ENCODE data around the gene MYO19. TPM values are rescaled to one million over a fixed set of nuclear protein-coding genes. Genes with fewer than 3 reads are reported as not detected.
"Not testable (repeated sequence)": the region's sequence is repeated elsewhere in the genome, so short reads cannot be mapped to it uniquely, and the experiment has no call there.

Gene MYO19
- total RNA-seq, 1 experiment from 2014 or later: 144 TPM

GRCh38 chr17:36509272-36509985, 25.2 kb downstream of the MYO19 start:
- DNase-seq: no peak
- Histone ChIP-seq H3K9me3 (ENCODE audit: control insufficient read depth, low read depth, low read length) (no peaks in the 10 kb centered on the region), H4K5ac (ENCODE audit: insufficient read length, low read depth, low read length) (no peak overlapping the region), H3K27ac (ENCODE audit: insufficient read length, low read depth, low read length) (no peak overlapping the region), H3K9ac (ENCODE audit: extremely low read depth, insufficient read length, low read length) (no peak overlapping the region), H4K91ac (ENCODE audit: insufficient read length, low read depth, low read length) (no peak overlapping the region), H3T11ph (ENCODE audit: low read length) (no peak overlapping the region), H3K4me2 (ENCODE audit: insufficient read depth, insufficient read length, low read length) (no peak overlapping the region), H2BK20ac (ENCODE audit: low read depth, low read length, poor library complexity, severe bottlenecking) (no peak overlapping the region), H2BK15ac (ENCODE audit: low read depth, low read length) (no peak overlapping the region), H2AK5ac (ENCODE audit: insufficient read length, low read length) (no peak overlapping the region), H3K79me2 (ENCODE audit: insufficient read depth, low read length) (no peaks in the 10 kb centered on the region), H3K27me3 (ENCODE audit: insufficient read depth, low read length) (no peaks in the 10 kb centered on the region), H3K4ac (ENCODE audit: low read depth, low read length) (no peak overlapping the region), H3K23me2 (ENCODE audit: insufficient read length, low read depth, low read length, poor library complexity, severe bottlenecking) (no peaks in the 10 kb centered on the region), H2AFZ (ENCODE audit: low read length) (no peak overlapping the region), H2BK12ac (ENCODE audit: insufficient read length, low read depth, low read length) (no peak overlapping the region), H3K18ac (ENCODE audit: insufficient read length, low read depth, low read length) (no peak overlapping the region), H4K20me1 (ENCODE audit: control insufficient read depth, insufficient read depth, insufficient read length) (no peaks in the 10 kb centered on the region), H3K14ac (ENCODE audit: insufficient read depth, low read length) (no peak overlapping the region), H2BK120ac (ENCODE audit: low read depth, low read length, poor library complexity, severe bottlenecking) (no peak overlapping the region), H3K23ac (ENCODE audit: insufficient read length, low read depth, low read length) (no peak overlapping the region), H3K4me1 (ENCODE audit: insufficient read depth, low read length) (no peaks in the 10 kb centered on the region), H4K8ac (replicated peaks; ENCODE audit: insufficient read length, low read depth, low read length) (no peak overlapping the region), H3K56ac (ENCODE audit: insufficient read length, low read depth, low read length) (no peak overlapping the region), H3K79me1 (ENCODE audit: insufficient read depth, low read depth, low read length, poor library complexity, severe bottlenecking) (no peaks in the 10 kb centered on the region), H2BK5ac (ENCODE audit: insufficient read length, low read length) (no peak overlapping the region)
- TF ChIP-seq CTCF (conservative IDR thresholded peaks at IDR 0.05): no peak
- H3K9me3 Mint-ChIP-seq: no peaks in the 10 kb centered on the region
- H3K4me1 Mint-ChIP-seq: no peaks in the 10 kb centered on the region
- WGBS (ENCODE audit: extremely low coverage, insufficient read length, low lambda C conversion rate): no CpG with 5 or more reads among the region's 9 CpGs
- no peak overlapping the region for H3K27ac Mint-ChIP-seq
- no peak overlapping the region for H3K4me3 Mint-ChIP-seq
- peaks cover 42 to 97% (median 91%) of the 10 kb centered on the region in 3 experiments for H3K36me3 Mint-ChIP-seq (ENCODE audit: insufficient read depth in 1 of 3, low read depth in 3 of 3)
- H3K27me3 Mint-ChIP-seq (ENCODE audit: low read depth): no peaks in the 10 kb centered on the region; the same call in 1 of the 2 replicates

- not testable (repeated sequence) for H3K9me3 Mint-ChIP-seq; H2AK5ac ChIP-seq (ENCODE audit: insufficient read length, low read length); H4K5ac ChIP-seq (ENCODE audit: insufficient read length, low read depth, low read length); H3K4me3 Mint-ChIP-seq; DNase-seq; H2BK20ac ChIP-seq (ENCODE audit: low read depth, low read length, poor library complexity, severe bottlenecking); H4K20me1 ChIP-seq (ENCODE audit: control insufficient read depth, insufficient read depth, insufficient read length); H3K9me3 ChIP-seq (ENCODE audit: control insufficient read depth, low read depth, low read length); H4K91ac ChIP-seq (ENCODE audit: insufficient read length, low read depth, low read length); H2BK12ac ChIP-seq (ENCODE audit: insufficient read length, low read depth, low read length); H3K56ac ChIP-seq (ENCODE audit: insufficient read length, low read depth, low read length); H3K9ac ChIP-seq (ENCODE audit: extremely low read depth, insufficient read length, low read length); H3K27ac ChIP-seq (ENCODE audit: insufficient read length, low read depth, low read length); H3K4ac ChIP-seq (ENCODE audit: low read depth, low read length); H2BK15ac ChIP-seq (ENCODE audit: low read depth, low read length); H3K27ac Mint-ChIP-seq; H3K23ac ChIP-seq (ENCODE audit: insufficient read length, low read depth, low read length); H3K27me3 Mint-ChIP-seq (ENCODE audit: low read depth); H3K4me2 ChIP-seq (ENCODE audit: insufficient read depth, insufficient read length, low read length); H3K4me1 Mint-ChIP-seq; H2BK5ac ChIP-seq (ENCODE audit: insufficient read length, low read length); H4K8ac ChIP-seq (replicated peaks; ENCODE audit: insufficient read length, low read depth, low read length); H2BK120ac ChIP-seq (ENCODE audit: low read depth, low read length, poor library complexity, severe bottlenecking); H3T11ph ChIP-seq (ENCODE audit: low read length); H2AFZ ChIP-seq (ENCODE audit: low read length); H3K79me1 ChIP-seq (ENCODE audit: insufficient read depth, low read depth, low read length, poor library complexity, severe bottlenecking); H3K14ac ChIP-seq (ENCODE audit: insufficient read depth, low read length); H3K27me3 ChIP-seq (ENCODE audit: insufficient read depth, low read length); H3K18ac ChIP-seq (ENCODE audit: insufficient read length, low read depth, low read length); H3K4me1 ChIP-seq (ENCODE audit: insufficient read depth, low read length); H3K79me2 ChIP-seq (ENCODE audit: insufficient read depth, low read length); H3K23me2 ChIP-seq (ENCODE audit: insufficient read length, low read depth, low read length, poor library complexity, severe bottlenecking)
- WGBS (ENCODE audit: extremely low coverage, insufficient read length, low lambda C conversion rate): no CpG with 5 or more reads among the region's 2 CpGs
- peaks cover 49 to 97% (median 93%) of the 10 kb centered on the region in 3 experiments for H3K36me3 Mint-ChIP-seq (ENCODE audit: insufficient read depth in 1 of 3, low read depth in 3 of 3)
Observed at GRCh38 chr17:36508439-36508838, 26.2 kb downstream of the MYO19 start.
